GM13976 (cell line): ENCODE measurements around the gene DISC1.

ENCODE experiments used
- DNase-seq: peaks from one replicate; pipeline ENCODE4 v3.0.0; 2012; ENCODE audit warnings: low spot score
- CTCF ChIP-seq: IDR thresholded peaks from 2 replicates; pipeline ENCODE4 v1.5.1; 2012; ENCODE audit warnings: borderline replicate concordance, mild to moderate bottlenecking; ENCODE audit not compliant: insufficient read depth; ENCODE audit errors: extremely low read depth, missing control alignments, control extremely low read depth
- in situ Hi-C: fragments of 300-500 bp; cut with MboI; formaldehyde crosslinking; loops from one replicate; pipeline ENCODE4 v1.12.0; 2022; ENCODE audit warnings: low sequenced_read_pairs, mixed read lengths, inconsistent platforms; ENCODE audit not compliant: unreplicated experiment

The DISC1 gene

DNA sequence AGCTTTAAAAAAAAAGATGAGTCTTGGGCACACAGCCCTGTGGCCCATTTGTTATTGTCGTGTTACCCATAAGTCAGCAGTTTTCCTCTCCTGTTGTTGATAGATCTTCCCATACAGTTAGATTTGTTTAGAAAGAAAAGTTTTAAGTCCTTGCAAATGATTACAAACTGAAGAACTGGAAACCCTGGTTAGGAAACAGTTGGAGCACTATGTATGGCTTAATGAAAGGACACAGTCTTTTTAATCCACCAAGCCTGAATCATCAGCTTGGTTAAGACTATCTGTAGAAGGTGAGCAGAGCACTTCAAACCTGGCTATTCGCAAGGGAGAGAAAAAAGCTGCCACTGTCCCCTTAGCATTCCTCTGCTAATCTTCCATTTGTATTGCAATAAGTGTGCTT lies 241.0 kb downstream of the DISC1 start:
- DNase-seq: no peak
- in situ Hi-C loops: loop anchor here (25.0 kb wide), 1 partner anchor 770 kb away; the partner anchor contains the start of gene SIPA1L2
- no peak for TF ChIP-seq CTCF

DNA sequence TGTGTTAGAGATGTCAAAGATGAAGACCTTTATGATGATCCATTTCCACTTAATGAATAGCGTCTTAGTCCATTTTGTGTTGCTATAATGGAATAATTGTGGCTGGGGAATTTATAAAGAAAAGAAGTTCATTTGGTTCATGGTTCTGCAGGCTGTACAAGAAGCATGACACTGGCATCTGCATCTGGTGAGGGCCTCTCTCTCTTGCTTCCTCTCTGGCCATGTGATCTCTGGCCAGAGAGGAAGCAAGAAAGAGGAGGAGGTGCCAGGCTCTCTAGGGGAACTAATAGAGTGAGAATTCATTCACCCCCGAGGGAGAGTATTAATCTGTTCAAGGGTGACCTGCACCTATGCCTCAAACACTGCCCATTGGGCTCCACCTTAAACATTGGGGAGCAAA lies 242.8 kb downstream of the DISC1 start:
- in situ Hi-C loops: loop anchor here (25.0 kb wide), 1 partner anchor 768 kb away; the partner anchor contains the start of gene SIPA1L2
- DNase-seq: no peak
- no peak for TF ChIP-seq CTCF

DNA sequence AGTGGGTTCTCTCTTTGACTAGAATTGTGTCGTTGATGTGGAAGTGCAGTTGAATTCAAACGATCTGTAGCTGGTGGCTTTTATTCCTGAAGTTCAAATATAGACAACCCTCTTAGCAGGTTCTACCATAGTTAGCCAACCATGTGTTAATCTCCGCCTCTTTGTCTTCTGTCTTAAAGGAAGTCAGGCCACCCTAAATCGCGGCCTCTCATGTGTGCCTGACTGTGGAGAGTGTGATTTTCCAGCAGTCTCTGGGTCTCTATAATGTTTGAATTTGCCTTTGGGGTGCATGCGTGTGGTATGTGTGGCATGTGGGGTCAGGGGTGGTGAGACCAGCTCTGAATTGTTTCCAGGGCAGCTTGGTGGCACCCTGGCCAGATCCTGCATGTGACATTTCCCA lies 244.9 kb downstream of the DISC1 start:
- no peak for TF ChIP-seq CTCF
- in situ Hi-C loops: loop anchor here (25.0 kb wide), 1 partner anchor 766 kb away; the partner anchor contains the start of gene SIPA1L2
- DNase-seq: no peak

- in situ Hi-C loops: loop anchor here (25.0 kb wide), 1 partner anchor 765 kb away; the partner anchor contains the start of gene SIPA1L2
These were observed 245.3 kb downstream of the DISC1 start for GRCh38 chr1:231871878-231872277.

GRCh38 chr1:231872461-231872910 lies 245.9 kb downstream of the DISC1 start:
- DNase-seq: no peak
- in situ Hi-C loops: loop anchor here (25.0 kb wide), 1 partner anchor 765 kb away; the partner anchor contains the start of gene SIPA1L2

More at GRCh38 chr1:231871878-231872277, 245.3 kb downstream of the DISC1 start:
- no peak for DNase-seq
- no peak for TF ChIP-seq CTCF

GRCh38 chr1:231878737-231879136 lies 252.1 kb downstream of the DISC1 start:
- no peak for TF ChIP-seq CTCF
- in situ Hi-C loops: no loop called here
- no peak for DNase-seq

More at GRCh38 chr1:231872461-231872910, 245.9 kb downstream of the DISC1 start:
- no peak for TF ChIP-seq CTCF
